NCI-H1105 treated with DMSO at 0.1 percent for 48 hours (cell line): ENCODE results near the gene AP1B1.
"Not testable (repeated sequence)": the region's sequence is repeated elsewhere in the genome, so short reads cannot be mapped to it uniquely, and the experiment has no call there.

ENCODE experiments used
- DNase-seq: peaks from one replicate; lab custom pipeline; 2025; lab: John Stamatoyannopoulos, UW

AP1B1 gene

DNA sequence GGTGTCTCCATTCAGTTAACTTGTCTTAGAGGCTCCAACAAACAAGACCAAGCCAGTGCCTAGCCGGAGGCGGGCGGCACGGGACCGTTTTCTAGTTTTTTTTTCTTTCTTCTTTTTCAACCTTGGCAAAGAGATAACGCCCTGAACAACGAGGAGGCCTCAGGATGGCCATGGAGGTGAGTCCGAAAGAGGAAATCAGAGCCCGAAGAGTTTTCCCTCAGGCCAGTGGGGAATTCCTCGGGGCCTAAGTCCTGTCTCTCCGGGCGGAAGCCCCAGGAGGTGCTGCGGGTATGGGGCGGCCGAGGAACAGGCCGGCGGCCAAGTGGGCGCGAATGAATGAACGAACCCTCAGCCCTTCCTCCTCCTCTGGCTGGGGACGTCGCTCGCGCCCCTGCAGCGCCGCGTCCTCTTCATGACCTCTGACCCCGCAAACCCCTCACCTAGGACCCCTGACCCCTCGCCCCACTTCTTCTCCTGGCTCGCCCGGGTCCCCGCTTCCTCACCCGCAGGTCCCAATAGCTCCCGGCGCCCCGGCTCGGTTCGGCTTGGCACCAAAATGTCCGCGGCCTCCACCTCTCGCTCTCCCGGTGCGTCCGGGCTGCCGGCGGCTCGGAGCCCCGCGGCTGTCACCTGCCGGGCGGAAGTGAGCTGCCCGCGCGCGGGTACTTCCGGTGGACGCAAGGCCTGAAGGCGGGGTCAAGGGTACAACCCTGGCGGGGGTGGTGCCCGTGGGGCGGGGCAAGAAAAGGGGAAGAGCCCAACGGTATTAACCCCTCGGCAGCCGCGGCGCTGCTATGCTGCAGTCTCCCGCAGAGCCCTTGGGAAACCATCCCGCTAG, at the start of gene AP1B1:
Gene AP1B1 (minus strand): TSS at position 650 of the 838 bp plus-strand sequence. CDS start 21,327 bp downstream, outside the sequence.
- DNase-seq = peak; percentile 85

DNA sequence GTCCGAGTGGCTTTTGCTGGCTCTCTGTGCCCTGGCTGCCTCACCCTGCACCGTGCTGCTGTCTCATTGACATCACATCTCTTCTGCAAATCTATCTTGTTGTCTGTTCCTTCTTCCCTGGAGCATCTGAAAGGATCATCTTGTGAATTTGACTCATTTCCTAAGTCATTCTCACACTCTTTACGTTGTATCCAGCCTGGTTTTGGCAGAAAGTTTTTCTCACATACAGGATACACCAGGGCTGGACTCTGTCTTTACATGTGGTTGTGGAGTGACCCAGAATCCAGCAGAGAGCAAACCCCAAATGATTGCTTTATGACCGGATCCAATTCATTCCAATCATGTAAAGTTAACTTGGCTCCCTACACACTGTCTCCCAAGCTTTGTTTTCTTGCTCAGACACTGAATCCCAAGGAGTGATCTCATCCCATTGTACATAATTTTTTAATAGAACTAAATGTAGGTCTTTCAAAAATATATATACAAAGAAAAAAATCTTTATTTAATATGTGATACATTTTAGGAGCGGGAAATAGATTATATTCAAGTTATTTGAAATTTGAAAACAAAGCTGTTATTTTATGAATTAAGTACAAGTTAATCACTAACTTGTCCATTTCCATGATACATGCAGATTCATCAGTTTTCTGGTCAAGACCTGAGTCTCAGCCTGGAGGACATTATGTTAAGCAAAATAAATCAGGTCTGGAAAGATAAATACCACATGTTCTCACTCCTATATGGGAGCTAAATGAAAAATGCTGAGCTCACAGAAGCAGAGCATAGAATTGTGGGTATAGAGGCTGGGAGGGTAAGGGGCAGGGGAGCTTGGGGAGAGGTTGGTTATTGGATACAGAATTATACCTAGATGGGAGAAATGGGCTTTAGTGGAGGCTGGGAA, 47.1 kb upstream of the AP1B1 start:
- no peak for DNase-seq

DNA sequence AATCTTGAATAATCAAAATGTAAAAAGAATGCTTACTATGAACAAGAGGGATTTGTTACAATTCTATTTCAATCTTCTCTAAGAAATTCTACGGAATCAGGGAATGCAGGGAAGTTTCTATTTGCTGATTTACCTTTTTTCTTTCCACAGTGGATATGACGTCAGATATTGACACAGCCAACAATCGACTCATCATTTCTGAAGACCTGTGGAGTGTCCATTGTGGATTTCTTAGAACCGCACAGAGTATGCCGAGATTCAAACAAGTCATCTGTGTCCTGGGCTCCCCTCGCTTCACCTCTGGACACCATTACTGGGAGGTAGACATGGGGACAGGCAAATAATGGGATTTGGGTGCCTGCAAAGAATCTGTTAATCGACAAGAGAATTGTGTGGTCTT, 45.9 kb upstream of the AP1B1 start:
- DNase-seq = no peak

DNA sequence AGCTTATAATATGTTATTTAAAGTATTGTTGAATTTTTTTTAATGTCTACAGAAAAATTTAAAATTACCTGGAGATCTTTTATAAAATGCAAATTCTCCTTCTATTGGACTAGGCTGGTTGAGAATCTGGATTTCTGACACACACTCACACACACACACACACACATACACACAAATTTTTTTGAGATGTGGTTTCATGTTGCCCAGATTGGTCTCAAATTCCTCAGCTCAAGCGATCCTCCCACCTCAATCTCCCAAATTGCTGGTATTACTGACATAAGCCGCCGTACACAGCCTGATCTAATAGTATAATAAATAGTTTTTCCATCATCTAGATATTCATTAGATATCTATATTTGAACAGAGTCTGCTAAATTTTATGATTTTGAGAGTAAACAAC, 45.5 kb upstream of the AP1B1 start:
- no peak for DNase-seq

DNA sequence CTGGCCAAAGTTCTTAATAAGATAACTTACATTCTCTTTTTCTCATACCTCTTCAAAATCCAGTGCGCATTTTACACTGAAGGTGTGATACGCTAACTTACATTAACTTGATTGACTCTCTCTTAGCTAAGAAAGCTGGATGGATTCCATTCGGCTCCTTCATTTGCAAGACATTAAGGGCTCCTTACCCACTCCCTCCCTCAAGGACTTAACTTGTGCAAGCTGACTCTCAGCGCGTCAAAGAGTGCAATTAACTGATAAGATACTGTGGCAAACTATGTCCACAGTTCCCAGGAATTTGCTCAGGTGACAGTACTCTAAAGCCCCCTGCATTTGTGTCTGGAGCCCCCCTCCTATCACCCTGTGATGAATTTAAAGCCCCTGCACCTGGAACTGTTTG, 43.6 kb upstream of the AP1B1 start:
- no peak for DNase-seq

DNA sequence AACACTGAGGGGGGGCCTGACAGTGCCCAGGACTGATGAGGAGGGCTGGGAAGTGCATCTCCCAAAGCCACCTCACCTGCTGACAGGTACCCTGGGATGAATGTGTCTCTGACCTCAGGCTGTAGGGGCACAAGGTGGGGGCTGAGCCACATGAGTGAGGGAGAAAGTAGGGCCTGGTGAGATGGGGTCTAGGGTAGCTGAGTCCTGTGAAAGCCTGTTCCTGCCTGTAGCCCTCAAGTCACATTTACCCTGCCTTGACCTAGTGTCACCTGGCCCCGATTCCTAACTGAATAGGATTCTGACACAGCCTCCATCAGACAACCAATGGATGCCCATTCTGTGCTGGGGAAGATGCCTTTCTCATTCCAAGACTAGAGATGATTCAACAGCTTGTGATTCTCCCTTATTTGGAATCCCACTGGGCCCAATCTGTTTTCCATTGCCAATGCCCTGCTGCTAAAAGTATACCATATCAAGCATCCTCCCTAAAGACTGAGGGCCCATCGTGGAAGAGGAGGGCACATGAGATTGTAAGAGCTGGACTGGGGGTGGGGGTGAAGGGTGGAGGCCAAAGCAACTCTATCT, 38.9 kb upstream of the AP1B1 start:
- DNase-seq = no peak

DNA sequence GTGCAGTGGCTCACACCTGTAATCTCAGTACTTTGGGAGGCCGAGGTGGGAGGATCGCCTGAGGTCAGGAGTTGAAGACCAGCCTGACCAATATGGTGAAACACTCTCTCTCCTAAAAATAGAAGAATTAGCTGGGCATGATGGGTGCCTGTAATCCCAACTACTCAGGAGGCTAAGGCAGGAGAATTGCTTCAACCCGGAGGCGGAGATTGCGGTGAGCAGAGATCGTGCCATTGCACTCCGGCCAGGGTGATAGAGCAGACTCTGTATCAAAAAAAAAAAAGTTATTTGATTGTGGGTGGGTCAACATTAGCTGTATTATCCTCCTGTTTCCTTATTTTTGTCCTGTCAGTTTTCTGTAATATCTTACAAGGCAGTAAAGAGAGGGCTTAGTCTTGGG, 38.1 kb upstream of the AP1B1 start:
- DNase-seq = no peak

DNA sequence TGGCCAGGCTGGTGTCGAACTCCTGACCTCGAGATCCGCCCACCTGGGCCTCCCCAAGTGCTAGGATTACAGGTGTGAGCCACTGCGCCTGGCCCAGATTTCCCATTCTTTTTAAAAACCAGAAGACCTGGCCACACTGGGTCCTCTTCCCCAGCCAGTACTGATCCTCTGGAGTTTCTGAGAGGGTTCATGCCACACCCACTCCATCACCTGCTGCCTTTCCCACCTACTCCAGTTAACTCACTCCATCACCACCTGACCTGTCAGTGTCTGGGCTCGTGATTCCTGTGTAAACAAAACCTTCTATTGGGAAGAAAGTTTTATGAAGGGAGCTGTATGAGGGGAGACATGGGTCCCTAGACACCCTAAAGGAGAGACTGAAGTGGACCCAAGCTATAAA, 30.3 kb upstream of the AP1B1 start:
- not testable (repeated sequence) for DNase-seq

DNA sequence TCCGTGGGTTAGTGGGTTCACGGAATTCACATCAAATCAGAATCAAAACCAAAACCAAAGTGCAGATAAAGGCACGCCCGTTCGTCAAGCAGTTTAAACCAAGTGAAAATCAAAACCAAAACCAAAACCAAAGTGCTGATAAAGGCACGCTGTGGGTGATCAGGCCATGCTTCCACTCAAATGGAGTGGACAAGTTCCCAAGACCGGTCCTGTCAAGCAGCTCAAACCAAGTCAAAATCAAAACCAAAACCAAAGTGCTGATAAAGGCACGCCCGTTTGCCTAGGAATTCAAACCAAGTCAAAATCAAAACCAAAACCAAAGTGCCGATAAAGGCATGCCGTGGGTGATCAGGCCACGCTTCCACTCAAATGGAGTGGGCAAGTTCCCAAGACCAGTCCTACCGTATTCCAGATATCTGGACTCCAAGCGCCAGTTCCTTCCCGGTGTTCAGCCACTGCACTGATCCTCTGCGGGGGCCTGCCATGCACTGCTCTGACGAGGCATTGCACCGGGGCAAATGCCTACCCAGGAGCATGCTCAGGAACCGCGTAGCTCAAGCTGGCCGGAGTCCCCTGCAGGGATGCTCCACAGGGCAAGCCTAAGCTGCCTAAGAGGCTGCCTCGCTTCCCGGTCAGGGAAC, 26.7 kb upstream of the AP1B1 start:
- DNase-seq = not testable (repeated sequence)

DNA sequence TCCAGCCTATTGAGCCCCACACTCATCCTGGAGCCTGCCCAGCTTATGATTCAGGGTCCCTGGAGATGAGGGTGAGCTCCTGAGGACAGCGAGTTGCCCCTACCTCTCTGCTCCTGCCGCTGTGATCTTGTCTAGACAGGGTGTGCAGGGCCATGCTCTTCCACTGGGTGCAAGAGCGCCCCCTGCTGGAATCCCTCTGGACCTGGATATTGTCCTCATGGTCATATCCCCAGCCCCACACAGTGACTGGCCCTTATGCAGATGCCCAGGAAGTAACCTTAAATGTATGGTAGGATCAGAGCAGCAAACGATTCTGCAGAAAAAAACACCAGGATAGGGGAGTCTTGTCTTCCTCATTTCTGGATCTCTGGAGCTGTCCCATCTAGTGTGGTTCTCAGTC, 24.4 kb upstream of the AP1B1 start:
- not testable (repeated sequence) for DNase-seq

DNA sequence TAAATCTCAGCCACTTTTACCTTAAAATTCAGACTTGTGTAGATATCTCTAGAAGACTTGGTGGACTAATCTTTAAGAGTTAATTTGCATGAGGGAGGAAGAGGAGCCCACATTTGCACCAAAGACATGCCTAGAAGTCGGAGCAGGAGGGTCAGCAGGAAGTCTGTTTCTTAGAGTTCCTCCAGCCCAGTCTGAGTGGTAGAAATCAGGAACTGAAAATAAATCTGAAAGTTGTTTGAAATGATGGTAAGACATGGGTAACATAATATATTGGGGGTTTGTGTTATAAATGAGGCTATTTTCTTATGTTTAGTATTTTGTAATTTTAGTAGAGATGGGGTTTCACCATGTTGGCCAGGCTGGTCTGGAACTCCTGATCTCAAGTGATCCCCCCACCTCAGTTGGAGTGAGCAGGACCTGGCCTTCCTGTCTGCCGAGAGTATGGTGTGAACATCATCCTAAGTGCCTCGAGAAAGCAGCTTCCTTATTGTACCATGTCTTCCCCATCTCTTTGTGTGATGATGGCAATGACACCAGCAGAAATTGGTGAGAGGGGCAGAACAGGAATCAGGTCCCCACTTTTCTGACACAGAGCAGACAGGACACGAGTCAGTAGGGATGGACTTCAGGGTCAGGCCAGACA, 23.3 kb upstream of the AP1B1 start:
- DNase-seq = not testable (repeated sequence)

DNA sequence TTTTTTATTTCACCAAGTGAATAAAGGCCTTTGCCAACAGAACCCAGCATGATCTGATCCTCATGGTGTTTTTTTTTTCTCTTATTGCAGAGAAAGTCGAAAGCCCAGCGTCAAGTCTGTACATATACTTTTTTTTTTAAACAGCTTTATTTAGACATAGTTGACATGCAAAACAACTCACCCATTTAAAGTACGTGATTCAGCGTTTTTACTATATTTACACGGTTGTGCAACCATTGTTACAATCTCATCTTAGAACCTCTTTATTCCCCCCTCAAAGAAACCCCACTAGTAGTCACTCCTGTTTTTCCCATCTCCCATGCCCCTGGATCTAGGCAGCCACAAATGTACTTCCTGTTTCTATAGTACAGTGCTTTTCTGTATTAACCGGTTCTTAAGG, 20.6 kb upstream of the AP1B1 start:
- no peak for DNase-seq

DNA sequence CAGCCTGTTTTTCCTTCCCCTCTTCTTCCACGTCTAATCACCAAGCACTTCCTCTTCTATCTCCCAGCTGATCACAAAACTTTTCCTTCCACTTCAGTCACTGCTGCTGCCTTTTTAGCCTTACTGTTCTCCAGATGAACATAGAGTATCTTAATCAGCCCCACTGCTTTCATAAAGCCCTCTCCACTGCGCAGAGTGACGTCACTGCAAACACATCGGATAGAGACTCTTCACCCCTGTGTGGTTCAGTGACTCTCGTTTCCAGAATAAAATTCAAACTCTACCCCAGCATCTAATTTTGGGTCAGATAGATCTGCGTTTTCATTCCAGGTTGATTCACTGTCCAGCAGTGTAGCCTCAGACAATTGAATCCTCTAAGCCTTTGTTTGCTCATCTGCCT, 13.2 kb upstream of the AP1B1 start:
- DNase-seq = not testable (repeated sequence)

DNA sequence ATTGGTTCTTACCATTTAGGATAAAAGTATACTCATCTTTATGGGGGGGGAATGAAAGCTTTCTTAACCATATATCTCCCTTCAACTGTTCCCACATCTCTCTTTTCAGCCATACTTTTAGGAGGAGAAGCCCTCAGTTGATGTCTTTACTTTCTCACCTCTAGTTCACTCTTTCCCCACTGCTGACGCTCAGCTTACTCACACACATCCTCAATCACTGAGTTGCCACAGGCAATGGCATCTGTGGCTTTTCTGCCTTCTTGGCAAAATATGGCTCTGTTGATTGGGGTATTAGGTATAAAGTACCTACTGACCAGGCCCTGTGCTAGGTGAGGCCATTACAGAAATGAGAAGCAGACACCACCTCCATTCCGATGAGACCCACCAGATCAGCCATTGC, 12.2 kb upstream of the AP1B1 start:
- no peak for DNase-seq

DNA sequence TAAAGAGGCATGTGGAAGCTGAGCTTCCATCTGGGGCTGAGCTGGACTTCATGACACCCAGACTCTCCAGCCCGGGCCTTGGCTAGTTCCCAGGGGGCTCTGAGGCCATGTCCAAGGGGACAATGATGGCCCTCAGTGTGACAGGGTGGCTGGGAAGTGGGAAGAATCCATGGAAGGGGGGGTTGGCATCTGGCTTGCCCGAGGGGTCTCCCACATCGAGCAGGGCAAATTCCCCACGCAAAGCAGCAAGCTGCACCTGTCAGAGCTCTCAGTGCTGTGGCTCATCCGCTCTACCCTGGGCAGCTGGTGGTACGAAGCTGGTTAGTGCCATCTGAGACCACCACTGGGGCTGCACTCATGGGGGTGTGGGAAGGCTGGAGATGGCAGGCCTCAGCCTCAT, 9.4 kb upstream of the AP1B1 start:
- no peak for DNase-seq

DNA sequence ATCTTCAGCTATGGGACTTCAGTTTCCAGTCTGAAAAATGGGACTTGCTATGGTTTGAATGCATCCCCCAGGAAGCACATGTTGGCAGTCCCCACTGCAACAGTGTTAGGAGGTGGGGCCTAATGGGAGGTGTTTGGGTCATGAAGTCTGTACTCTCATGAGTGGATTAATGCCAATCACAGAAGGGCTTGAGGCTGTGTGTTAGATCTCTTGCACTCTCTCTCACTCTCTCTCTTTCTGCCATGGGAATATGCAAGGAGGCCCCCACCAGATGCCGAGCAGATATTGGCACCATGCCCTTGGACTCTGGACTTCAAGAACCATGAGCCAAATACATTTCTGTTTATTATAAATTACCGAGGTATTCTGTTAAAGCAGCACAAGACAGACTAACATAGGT, 7.8 kb upstream of the AP1B1 start:
- DNase-seq = no peak

DNA sequence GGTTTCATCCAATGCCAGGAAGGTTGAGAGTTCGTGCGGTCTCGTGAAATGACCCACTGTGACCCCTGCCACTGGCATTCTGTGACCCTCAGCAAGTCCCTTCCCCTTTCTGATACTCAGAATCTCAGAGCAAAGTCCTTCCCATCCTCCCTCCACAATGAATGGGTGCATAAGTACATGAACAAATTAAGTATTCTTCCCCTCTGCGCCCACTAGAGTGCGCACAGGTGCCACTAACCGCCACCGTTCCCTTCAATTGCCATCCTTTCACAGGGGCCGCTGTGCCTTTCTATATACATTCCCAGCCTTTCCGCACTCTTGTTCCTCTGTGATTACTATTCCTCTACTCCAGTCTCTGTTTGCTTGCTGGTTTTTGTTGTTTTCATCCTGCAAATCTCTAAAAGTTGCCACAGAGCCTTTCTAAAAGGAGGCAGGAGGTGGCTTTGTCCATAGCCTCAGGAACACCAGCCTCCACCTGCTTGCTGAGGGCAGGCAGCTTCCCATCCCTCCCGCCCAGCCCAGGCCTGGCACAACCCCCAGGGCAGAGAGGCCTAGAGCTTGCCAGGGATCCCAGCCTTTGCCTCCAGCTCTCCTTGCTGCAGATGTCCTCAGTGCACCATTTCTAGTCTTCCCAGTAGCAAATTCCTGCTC, 6.7 kb upstream of the AP1B1 start:
- DNase-seq = peak; percentile 77

DNA sequence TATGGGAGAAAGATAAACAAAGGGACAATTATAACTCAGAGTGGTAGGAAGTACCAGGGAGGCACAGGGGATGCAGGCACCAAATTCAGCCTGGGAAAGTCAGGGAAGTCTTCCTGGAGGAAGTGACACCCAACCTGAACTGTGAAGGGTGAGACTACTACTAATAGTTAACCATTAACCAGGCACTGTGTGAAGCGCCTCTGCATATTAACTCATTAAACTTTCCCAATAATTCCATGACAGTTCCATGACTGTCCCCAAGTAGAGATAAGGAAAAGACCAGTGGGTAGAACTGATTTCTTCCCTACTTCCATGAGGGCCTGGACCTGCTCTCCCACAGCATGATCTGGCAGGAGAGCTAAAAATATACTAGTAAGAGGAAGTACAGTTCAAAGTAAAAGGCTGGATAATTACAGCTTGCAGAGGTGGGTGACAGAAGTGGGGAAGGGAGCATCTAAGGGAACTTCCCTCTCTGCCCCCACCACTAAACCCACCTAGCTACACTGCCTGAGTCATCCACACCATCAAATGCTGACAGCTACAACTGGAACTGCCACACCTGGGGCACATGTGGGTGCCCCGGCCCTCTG, 4.7 kb upstream of the AP1B1 start:
- no peak for DNase-seq

DNA sequence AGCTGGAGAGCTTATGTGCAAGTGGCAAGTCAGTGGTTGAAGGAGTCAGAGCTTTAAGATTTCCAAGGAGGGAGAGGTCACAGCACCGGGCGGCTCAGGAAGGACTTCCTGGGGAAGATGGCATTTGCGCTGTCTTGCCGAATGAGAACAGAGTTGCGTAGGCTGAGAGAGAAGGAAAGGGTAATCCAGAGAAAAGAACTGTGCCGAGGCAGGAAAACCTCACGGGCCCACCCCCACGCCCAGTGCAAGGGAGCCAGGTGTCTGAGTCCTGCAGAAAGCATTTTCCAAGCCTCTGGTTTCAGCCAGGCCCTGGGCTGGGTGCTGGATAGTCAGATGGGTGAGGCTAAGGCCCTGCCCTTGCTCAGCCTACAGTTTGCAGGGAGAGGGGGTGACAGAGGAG, 3.2 kb upstream of the AP1B1 start:
- DNase-seq = no peak

DNA sequence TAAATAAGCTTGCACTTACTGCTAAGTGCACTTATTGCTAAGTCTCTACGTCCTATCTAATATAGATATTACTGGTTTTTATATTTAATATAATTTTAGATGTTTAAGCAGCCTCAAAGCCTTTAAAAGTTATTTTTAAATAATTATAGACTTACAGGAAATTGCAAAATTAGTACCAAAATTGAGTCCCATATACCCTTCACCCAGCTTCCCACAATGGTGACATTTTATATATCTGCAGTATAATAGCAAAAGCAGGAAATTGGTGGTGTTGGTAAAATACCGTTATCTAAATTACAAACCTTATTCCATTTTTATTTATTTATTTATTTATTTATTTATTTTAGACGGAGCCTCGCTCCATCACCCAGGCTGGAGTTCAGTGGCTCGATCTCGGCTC, 1.9 kb upstream of the AP1B1 start:
- no peak for DNase-seq

DNA sequence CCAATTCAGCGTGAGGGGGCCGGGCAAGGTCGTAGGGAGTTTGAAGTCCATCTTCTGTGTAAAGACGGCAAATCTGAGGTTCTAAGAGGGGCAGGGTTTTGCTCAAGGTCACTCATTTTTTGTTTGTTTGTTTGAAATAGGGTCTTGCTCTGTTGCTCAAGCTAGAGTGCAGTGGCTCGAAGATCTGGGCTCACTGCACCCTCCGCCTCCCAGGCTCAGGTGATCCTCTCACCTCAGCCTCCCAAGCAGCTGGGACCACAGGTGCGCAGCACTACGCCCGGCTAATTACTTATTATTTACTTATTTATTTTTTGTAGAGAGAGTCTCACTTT, 355 bp upstream of the AP1B1 start:
- peak; percentile 39 for DNase-seq
